DND-41 (cell line): ENCODE results near the gene CCDC77.

ENCODE experiments used
- EZH2 ChIP-seq: IDR thresholded peaks from 3 replicates; pipeline ENCODE4 v1.6.1; 2012; ENCODE audit warnings: borderline replicate concordance, low read depth, mild to moderate bottlenecking, moderate library complexity, low read length, inconsistent platforms; ENCODE audit not compliant: severe bottlenecking
- TF ChIP-seq, protein P1 (sequence below): IDR thresholded peaks from 2 replicates; pipeline ENCODE4 v1.5.1; 2012; ENCODE audit warnings: borderline replicate concordance, low read length, moderate library complexity, mild to moderate bottlenecking; ENCODE audit not compliant: poor library complexity, severe bottlenecking; ENCODE audit errors: extremely low read depth

DNA sequence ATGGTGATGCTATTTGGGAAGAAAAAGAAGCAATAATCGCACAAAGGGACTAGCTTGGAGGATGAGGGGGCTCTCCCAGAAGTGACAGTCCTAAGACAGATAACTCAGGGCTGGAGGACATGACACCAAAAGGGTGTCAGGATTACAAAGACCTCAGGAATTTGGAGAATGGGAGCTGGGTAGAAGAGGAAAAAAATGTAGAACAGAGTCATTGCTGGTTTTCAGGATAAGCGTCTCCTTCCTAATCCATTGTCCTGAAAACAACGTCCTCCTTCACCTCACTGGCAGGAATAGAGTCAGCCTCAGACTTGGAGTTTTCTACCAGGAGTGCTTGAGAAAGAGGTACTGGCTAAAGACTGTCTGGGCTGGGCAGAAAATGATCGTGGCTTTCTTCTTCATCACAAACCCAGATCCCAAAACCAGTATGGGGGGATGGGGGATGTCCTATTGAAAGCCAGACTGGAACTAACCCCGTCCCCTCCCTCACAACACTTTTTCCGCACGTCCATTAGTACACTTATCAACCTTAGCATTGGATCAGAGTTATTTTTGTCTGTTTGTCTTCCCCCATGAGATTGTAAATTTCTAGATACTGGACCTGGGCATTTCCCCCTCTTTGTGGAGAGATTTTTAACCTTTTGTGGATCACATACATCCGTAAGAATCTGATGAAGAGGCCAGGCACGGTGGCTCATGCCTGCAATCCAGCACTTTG, 72.6 kb downstream of the CCDC77 start:
- TF ChIP-seq, protein P1, sequence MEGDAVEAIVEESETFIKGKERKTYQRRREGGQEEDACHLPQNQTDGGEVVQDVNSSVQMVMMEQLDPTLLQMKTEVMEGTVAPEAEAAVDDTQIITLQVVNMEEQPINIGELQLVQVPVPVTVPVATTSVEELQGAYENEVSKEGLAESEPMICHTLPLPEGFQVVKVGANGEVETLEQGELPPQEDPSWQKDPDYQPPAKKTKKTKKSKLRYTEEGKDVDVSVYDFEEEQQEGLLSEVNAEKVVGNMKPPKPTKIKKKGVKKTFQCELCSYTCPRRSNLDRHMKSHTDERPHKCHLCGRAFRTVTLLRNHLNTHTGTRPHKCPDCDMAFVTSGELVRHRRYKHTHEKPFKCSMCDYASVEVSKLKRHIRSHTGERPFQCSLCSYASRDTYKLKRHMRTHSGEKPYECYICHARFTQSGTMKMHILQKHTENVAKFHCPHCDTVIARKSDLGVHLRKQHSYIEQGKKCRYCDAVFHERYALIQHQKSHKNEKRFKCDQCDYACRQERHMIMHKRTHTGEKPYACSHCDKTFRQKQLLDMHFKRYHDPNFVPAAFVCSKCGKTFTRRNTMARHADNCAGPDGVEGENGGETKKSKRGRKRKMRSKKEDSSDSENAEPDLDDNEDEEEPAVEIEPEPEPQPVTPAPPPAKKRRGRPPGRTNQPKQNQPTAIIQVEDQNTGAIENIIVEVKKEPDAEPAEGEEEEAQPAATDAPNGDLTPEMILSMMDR: no peak
- TF ChIP-seq EZH2: no peak
